ENCODE results near the gene PDE4A.

PDE4A gene

GRCh38 chr19:10471909-10472308 is 51.6 kb downstream of the PDE4A start:
- in situ Hi-C loops (cut with HindIII; ENCODE audit: low sequenced_read_pairs): no loop called here
- peak; percentile 43 for DNase-seq (ENCODE audit: low read depth, low spot score)
- H3K4me3 ChIP-seq (ENCODE audit: low read depth, low read length): no peak overlapping the region
- peak; percentile 56 for TF ChIP-seq CTCF (IDR thresholded peaks at IDR 0.05; ENCODE audit: low read depth, low read length)

- no peak for TF ChIP-seq CTCF (IDR thresholded peaks at IDR 0.05; ENCODE audit: low read depth, low read length)
- no peak overlapping the region for H3K4me3 ChIP-seq (ENCODE audit: low read depth, low read length)
- in situ Hi-C loops (cut with HindIII; ENCODE audit: low sequenced_read_pairs): no loop called here
- no peak for DNase-seq (ENCODE audit: low read depth, low spot score)
Observed at GRCh38 chr19:10473192-10473591, 52.9 kb downstream of the PDE4A start.

- H3K4me3 ChIP-seq (ENCODE audit: low read depth, low read length): no peak overlapping the region
- in situ Hi-C loops (cut with HindIII; ENCODE audit: low sequenced_read_pairs): no loop called here
- no peak for TF ChIP-seq CTCF (IDR thresholded peaks at IDR 0.05; ENCODE audit: low read depth, low read length)
- no peak for DNase-seq (ENCODE audit: low read depth, low spot score)
Observed at GRCh38 chr19:10474962-10475451, 54.7 kb downstream of the PDE4A start.

GRCh38 chr19:10478476-10478875 is 58.1 kb downstream of the PDE4A start:
- in situ Hi-C loops (cut with HindIII; ENCODE audit: low sequenced_read_pairs): no loop called here
- H3K4me3 ChIP-seq (ENCODE audit: low read depth, low read length): no peak overlapping the region
- DNase-seq (ENCODE audit: low read depth, low spot score): no peak
- no peak for TF ChIP-seq CTCF (IDR thresholded peaks at IDR 0.05; ENCODE audit: low read depth, low read length)

- in situ Hi-C loops (cut with HindIII; ENCODE audit: low sequenced_read_pairs): no loop called here
- TF ChIP-seq CTCF (IDR thresholded peaks at IDR 0.05; ENCODE audit: low read depth, low read length): peak; percentile 47
- peak; percentile 86 for DNase-seq (ENCODE audit: low read depth, low spot score)
- H3K4me3 ChIP-seq (ENCODE audit: low read depth, low read length): peak overlapping the region; percentile 22
Observed at GRCh38 chr19:10478903-10479384, 58.6 kb downstream of the PDE4A start.

GRCh38 chr19:10486551-10486950 is 66.2 kb downstream of the PDE4A start:
- DNase-seq (ENCODE audit: low read depth, low spot score): no peak
- no peak overlapping the region for H3K4me3 ChIP-seq (ENCODE audit: low read depth, low read length)
- TF ChIP-seq CTCF (IDR thresholded peaks at IDR 0.05; ENCODE audit: low read depth, low read length): no peak
- in situ Hi-C loops (cut with HindIII; ENCODE audit: low sequenced_read_pairs): no loop called here
